ENCODE measurements around the gene HCN3. TPM values are rescaled to one million over a fixed set of nuclear protein-coding genes. Genes with fewer than 3 reads are reported as not detected.

HCN3 gene
- total and polyA plus RNA-seq, 2 donors (not counting 3 experiments of a cell fraction or from before 2014, with no cell fraction given), result 3.3 to 4.1 TPM

DNA sequence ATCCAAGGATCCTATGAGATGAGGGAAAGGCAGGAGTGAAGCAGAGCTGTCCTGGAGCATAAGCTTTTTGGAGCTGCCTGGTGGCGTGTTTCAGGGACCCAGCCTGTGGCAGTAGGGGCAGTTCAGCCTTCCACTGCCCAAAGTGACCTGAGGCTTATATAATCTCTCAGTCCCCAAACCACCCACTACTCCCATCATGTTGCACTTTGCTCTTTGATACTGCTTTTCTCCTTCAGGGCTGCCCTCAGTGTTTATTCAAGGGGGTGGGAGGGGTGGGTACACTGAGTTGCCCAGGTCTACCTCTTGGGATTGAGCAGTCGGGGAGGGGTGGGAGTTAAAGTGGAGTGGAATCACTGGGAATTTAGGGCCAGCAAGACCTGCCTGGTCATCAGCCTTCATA lies 9.3 kb downstream of the HCN3 start:
- dilution Hi-C loops (cut with MboI; ENCODE audit: extremely low pct_ligation_motif_present, low sequenced_read_pairs), result no loop called here
- Histone ChIP-seq H3K27me3 (ENCODE audit: control insufficient read depth in 2 of 2, insufficient read depth in 2 of 2, low read length in 2 of 2) (peaks cover 0 to 1% of the 10 kb centered on the region in 2 experiments), H3K4me3 (replicated peaks in 1 of 3; ENCODE audit: insufficient read depth in 1 of 3, low read depth in 1 of 3, low read length in 3 of 3) (no peak overlapping the region), H3K9me1 (replicated peaks; ENCODE audit: control insufficient read depth, extremely low read depth, insufficient read depth, low read length) (no peaks in the 10 kb centered on the region), H2AFZ (ENCODE audit: low read depth, low read length) (no peak overlapping the region), H3K9ac (replicated peaks; ENCODE audit: extremely low read depth, insufficient read depth, low read length) (no peak overlapping the region), H3K4me2 (ENCODE audit: insufficient read depth, low read length) (no peak overlapping the region), H3K4me1 (ENCODE audit: control insufficient read depth, extremely low read depth, insufficient read depth, low read length) (no peaks in the 10 kb centered on the region), H3K79me2 (ENCODE audit: control insufficient read depth, insufficient read depth, low read length) (no peaks in the 10 kb centered on the region), H3K27ac (ENCODE audit: insufficient read depth, low read depth, low read length) (no peak overlapping the region), H3K36me3 (ENCODE audit: control insufficient read depth in 2 of 2, extremely low read depth in 1 of 2, insufficient read depth in 2 of 2, low read length in 2 of 2) (no peaks in the 10 kb centered on the region), H4K20me1 (replicated peaks; ENCODE audit: control insufficient read depth, extremely low read depth, insufficient read depth, low read length) (no peaks in the 10 kb centered on the region), H3K9me3 (replicated peaks; ENCODE audit: control insufficient read depth, insufficient read depth, low read length) (no peaks in the 10 kb centered on the region)
- FAIRE-seq (no peak), DNase-seq (ENCODE audit: low read depth, low spot score) (no peak)
- CTCF ChIA-PET, result interaction anchor here (1.1 to 1.2 kb wide), 3 partner anchors 9 to 35 kb away, joined by 3 read pairs; no protein-coding TSS in a partner anchor
- intact Hi-C loops (cut with micrococcal nuclease), result no loop called here
- BruUV-seq (replicated peaks), result no TSS peak
- POLR2A ChIA-PET, result no interaction called here
- TF ChIP-seq CTCF (IDR thresholded peaks at IDR 0.05; ENCODE audit: extremely low read depth in 1 of 2, insufficient read depth in 1 of 2, low read depth in 1 of 2, low read length in 2 of 2) (no peak), POLR2AphosphoS5 (IDR thresholded peaks at IDR 0.05; ENCODE audit: insufficient read depth, low read depth, low read length) (no peak), POLR2A (IDR thresholded peaks at IDR 0.05; ENCODE audit: low read depth, low read length) (no peak), MAX (IDR thresholded peaks at IDR 0.05; ENCODE audit: insufficient read depth, insufficient read length) (no peak), GATA2 (IDR thresholded peaks at IDR 0.05; ENCODE audit: insufficient read depth, insufficient read length, low read depth, low read length) (no peak), MYC (IDR thresholded peaks at IDR 0.05; ENCODE audit: low read depth, low read length) (no peak), JUN (IDR thresholded peaks at IDR 0.05; ENCODE audit: borderline replicate concordance, insufficient read depth, insufficient read length, low read depth) (no peak), FOS (IDR thresholded peaks at IDR 0.05; ENCODE audit: borderline replicate concordance, insufficient read depth, low read length) (no peak), EZH2 (IDR thresholded peaks at IDR 0.05; ENCODE audit: borderline replicate concordance, low read depth, low read length, severe bottlenecking) (no peak)
